Right ventricle myocardium superior (tissue), 1 donor: ENCODE data around the gene ZNF554. TPM values are rescaled to one million over a fixed set of nuclear protein-coding genes. Genes with fewer than 3 reads are reported as not detected.
A peak's percentile ranks its signal among the peaks of the same experiment; 100 is the strongest.
"Not testable (repeated sequence)": the region's sequence is repeated elsewhere in the genome, so short reads cannot be mapped to it uniquely, and the experiment has no call there.

ENCODE experiments used
- ATAC-seq: fragments of 200-7000 bp; cut with Tn5 transposase; one replicate; pipeline ENCODE4 v1.9.1; 2020; ENCODE audit warnings: mild to moderate bottlenecking; ENCODE audit not compliant: poor library complexity
- DNase-seq: peaks from one replicate; pipeline ENCODE4 v3.0.0-alpha.2; 2020
- intact Hi-C: fragments of 100-400 bp; cut with DNase I; formaldehyde crosslinking; loops from one replicate; pipeline ENCODE4 v1.11.2; 2022
- total RNA-seq: library from RNA; stranded (reverse); fragmentation: NEBNext Ultra II Directional; extraction: Animal tissue kit (Norgen Biotek cat#: 25700); gene quantifications from one replicate; pipeline ENCODE4 v1.2.1, GENCODE V29; 2021
- donor health status: DM: no; HTN: yes; CAD: no; lungs with severe emphysema.

The ZNF554 gene
- total RNA-seq, 1 donor from 2014 or later = 4.3 TPM

DNA sequence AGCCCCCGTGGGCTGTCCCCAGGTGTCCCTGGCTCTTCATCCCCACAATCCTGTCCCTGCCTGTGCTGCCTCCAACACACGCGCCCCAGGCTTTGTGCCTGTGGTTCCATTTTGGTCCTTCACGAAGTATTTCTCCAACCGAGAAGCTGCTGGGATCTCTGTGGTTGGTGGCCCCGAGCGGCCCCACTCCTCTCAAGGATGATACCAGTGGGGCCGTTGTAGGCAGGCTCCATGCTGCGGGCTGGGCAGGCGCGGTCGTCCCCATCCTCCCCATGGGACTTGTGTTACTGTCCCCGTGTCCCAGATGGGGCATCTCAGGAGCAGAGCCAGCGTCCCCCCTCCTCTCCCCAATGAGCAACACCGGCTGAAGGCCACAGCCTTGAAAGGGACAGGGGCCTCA lies 3.7 kb upstream of the ZNF554 start:
- DNase-seq (no peak), ATAC-seq (no peak)
- intact Hi-C loops = no loop called here

DNA sequence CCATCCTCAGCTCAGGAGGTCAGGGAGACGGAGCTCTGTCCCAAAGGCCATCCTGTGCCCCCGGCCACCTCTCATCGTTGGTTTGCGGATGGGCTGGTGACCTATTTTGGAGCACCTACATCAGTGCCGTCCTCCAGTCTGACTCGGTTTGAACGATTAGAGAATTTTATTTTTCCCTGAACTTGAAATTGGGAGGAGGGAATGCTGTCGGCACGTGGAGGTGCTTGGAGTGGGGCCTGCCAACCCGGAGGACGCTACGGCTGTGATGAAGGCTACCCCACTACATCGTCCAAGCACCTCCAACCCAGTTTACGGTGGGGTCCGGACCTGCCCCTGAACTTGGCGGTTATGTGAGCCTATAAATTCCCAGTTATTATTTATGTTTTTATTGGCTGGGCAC lies 3.0 kb upstream of the ZNF554 start:
- intact Hi-C loops = no loop called here
- ATAC-seq (no peak), DNase-seq (no peak)

GRCh38 chr19:2817237-2817829 lies 2.3 kb upstream of the ZNF554 start:
- intact Hi-C loops, ATAC-seq, DNase-seq: not testable (repeated sequence)

- intact Hi-C loops = no loop called here
- no peak for ATAC-seq
- DNase-seq = no peak
Observed at GRCh38 chr19:2820112-2820702, 539 bp downstream of the ZNF554 start.

- intact Hi-C loops = no loop called here
- ATAC-seq (no peak), DNase-seq (no peak)
Observed at GRCh38 chr19:2822846-2823245, 3.2 kb downstream of the ZNF554 start.

DNA sequence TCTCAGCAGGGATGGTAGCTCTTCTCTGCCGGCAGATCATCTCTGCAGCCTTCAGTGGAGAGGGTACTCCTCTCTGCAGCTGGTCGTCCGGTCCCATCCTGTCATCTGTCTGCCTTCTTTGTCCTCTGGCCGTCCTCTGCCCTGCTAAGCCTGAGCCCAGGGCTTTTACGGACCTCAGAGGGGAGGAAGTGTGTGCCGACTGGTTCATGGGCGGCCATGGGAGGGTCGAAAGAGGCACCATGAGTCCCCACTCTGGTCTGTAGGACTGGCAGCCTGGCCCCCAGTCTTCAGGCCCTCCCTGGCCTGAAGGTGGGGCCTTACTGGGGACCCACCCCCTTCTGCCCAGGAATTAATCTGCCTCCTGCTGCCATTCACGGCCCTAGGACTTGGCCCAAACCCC lies 4.0 kb downstream of the ZNF554 start:
- intact Hi-C loops = no loop called here
- ATAC-seq = no peak

DNA sequence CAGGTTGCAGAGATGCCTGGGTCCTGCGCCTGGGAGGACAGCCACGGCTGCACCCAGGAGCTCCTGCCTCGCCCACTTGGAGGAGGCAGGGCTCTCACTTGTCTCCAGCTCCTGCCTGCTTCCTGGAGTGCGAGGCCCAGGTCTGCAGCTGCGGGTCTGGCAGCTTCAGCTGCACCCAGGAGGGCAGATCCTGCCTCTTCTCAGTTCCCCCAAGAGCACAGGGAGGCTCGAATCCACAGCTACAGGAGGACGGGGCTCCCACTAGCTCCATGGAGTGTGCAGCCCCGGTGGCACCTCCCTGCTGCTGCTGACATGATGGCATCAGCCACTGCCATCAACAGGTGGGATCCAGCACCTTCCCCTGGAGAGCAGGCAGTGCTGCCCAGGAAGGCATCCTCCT lies 4.5 kb downstream of the ZNF554 start:
- intact Hi-C loops = no loop called here
- ATAC-seq (no peak), DNase-seq (no peak)

More for the DNA sequence above, 4.0 kb downstream of the ZNF554 start:
- no peak for DNase-seq

- intact Hi-C loops = no loop called here
- DNase-seq = no peak
- no peak for ATAC-seq
Observed at GRCh38 chr19:2827022-2827421, 7.4 kb downstream of the ZNF554 start.

- intact Hi-C loops = no loop called here
- no peak for ATAC-seq
- DNase-seq = no peak
Observed at GRCh38 chr19:2827840-2828489, 8.3 kb downstream of the ZNF554 start.

DNA sequence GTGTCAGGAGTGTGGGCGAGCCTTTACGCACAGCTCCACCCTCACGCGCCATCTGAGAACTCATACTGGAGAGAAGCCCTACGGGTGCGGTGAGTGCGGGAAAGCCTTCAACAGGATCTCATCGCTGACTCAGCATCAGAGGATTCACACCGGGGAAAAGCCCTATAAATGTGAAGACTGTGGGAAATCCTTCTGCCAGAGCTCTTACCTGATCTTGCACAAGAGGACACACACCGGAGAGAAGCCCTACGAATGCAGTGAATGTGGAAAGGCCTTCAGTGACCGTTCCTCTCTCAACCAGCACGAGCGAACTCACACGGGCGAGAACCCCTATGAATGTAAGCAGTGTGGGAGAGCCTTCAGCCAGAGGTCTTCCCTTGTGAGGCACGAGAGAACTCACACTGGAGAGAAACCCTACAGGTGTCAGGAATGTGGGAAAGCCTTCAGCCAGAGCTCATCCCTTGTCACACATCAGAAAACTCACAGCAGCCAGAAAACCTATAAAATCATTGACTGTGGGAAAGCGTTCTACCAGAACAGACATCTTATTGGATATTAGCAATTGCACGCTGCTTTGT lies 14.7 kb downstream of the ZNF554 start:
- ATAC-seq (no peak), DNase-seq (no peak)
- intact Hi-C loops = no loop called here

DNA sequence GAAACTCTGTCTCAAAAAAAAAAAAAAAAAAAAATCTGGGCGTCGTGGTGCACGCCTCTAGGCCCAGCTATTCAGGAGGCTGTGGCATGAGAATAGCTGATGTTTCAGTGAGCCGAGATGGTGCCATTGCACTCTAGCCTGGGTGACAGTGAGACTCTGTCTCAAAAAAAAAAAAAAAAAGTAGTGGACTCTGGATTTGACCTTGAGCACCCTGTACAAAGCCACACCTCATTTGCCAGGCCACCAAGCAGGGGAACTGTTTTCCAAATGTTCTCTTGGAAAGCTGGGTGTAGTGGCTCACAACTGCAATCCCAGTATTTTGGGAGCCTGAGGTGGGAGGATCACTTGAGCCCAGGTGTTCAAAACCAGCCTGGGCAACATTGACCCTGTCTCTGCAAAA lies 17.8 kb downstream of the ZNF554 start:
- no peak for DNase-seq
- intact Hi-C loops = no loop called here
- ATAC-seq = no peak

- intact Hi-C loops = no loop called here
- DNase-seq = peak; percentile 100
- peak; percentile 97 for ATAC-seq
Observed at GRCh38 chr19:2840794-2841791, 21.4 kb downstream of the ZNF554 start, which contains the start of gene ZNF555. Gene ZNF555, plus strand, starts transcription at chr19:2841475. Its CDS starts 98 bp downstream, at chr19:2841573.

- DNase-seq = no peak
- no peak for ATAC-seq
- intact Hi-C loops = no loop called here
Observed at GRCh38 chr19:2841855-2842574, 22.3 kb downstream of the ZNF554 start.

GRCh38 chr19:2845107-2845506 lies 25.4 kb downstream of the ZNF554 start:
- intact Hi-C loops = no loop called here
- no peak for DNase-seq
- no peak for ATAC-seq

DNA sequence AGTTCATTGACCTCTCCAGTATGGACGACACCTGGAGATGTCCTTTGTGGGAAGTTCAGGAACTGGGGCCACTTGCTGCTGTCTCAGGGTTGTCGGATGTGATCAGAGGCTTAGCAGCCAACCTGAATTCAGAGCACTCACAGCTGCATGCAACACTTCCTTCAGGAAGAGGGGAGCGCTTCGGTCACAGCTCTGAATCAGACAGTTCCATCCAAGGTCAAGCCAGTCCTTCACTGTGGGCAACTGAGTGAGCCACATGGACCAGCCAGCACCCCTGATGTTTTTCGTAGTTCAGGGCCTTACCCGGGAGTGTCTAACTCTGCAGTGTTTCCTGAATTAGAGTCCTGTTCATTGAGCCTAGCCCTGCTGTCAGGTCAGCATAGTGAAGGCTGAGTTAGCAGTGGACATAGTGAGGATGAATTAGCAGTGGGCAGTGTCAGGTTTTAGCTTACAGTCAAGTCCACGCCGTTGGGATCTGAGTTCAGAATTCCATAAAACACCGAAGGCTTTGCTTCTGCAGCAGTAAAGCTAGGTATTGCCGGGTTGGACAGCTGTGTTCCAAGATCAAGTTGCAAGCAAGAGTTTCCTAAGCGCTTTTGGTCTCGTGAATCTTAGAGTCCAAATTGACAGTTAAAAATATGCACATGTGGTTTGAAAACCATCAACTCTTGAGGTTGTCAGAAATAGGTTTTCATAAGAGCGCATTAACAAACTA lies 26.7 kb downstream of the ZNF554 start:
- intact Hi-C loops = no loop called here
- DNase-seq (no peak), ATAC-seq (peak; percentile 8)

GRCh38 chr19:2847507-2847906 lies 27.8 kb downstream of the ZNF554 start:
- intact Hi-C loops = no loop called here
- no peak for ATAC-seq
- DNase-seq = no peak

DNA sequence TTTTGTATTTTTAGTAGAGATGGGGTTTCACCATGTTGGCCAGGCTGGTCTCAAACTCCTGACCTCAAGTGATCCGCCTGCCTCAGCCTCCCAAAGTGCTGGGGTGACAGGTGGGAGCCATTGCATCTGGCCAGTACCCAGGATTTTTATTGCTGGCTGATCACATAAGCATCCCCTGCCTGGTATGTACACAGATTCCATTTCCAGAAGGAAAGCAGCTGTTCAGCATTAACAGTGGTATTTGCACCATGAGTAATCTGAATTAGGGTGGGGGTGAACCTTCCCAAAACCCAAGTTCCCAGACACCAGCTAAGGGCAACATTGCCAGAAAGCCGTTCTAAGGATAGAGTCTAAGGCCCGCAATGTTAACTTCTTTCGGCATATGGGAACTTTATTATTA lies 28.9 kb downstream of the ZNF554 start:
- intact Hi-C loops = no loop called here
- ATAC-seq (no peak), DNase-seq (no peak)
